Measurements from ENCODE around the gene SLC39A10.

DNA sequence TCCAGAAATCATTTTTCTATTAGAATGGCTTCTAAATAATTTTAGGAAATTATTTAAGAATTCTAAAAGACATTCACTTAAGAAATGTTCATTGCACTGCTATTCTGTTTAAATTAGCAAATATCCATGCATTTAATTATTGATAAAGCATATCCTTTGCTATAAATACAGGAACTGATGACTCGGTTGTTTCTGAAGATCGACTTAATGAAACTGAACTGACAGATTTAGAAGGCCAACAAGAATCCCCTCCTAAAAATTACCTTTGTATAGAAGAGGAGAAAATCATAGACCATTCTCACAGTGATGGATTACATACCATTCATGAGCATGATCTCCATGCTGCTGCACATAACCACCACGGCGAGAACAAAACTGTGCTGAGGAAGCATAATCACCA is 59.4 kb downstream of the SLC39A10 start:
- TF ChIP-seq CTCF (IDR thresholded peaks at IDR 0.05) (no peak), POLR2A (IDR thresholded peaks at IDR 0.05) (no peak)
